Loucy (cell line): Measurements from ENCODE around the gene BRSK2.

Source experiments
- H2AFZ ChIP-seq: fragments of 200-600 bp; sonication (generic); 2 replicates; pipeline ENCODE4 v1.6.0; 2016; ENCODE audit warnings: antibody characterized with exemption, mild to moderate bottlenecking, low read length, moderate library complexity
- H3F3A ChIP-seq: fragments of 200-600 bp; 2 replicates; pipeline ENCODE4 v1.6.0; 2016; ENCODE audit warnings: antibody characterized with exemption, low read depth, mild to moderate bottlenecking
- H3K27me3 ChIP-seq: fragments of 200-600 bp; sonication (generic); 2 replicates; pipeline ENCODE4 v1.6.1; 2014; ENCODE audit warnings: low read length, mild to moderate bottlenecking; ENCODE audit not compliant: insufficient read depth, poor library complexity, severe bottlenecking
- H3K36me3 ChIP-seq: fragments of 200-600 bp; sonication (generic); 2 replicates; pipeline ENCODE4 v1.6.1; 2016; ENCODE audit warnings: low read length; ENCODE audit not compliant: insufficient read depth
- H3K4me1 ChIP-seq: fragments of 200-600 bp; sonication (generic); 2 replicates; pipeline ENCODE4 v1.5.1; 2014; ENCODE audit warnings: low read length, mild to moderate bottlenecking; ENCODE audit not compliant: insufficient read depth, poor library complexity, severe bottlenecking
- H3K4me2 ChIP-seq: fragments of 200-600 bp; sonication (generic); 2 replicates; pipeline ENCODE4 v1.6.0; 2014; ENCODE audit warnings: antibody characterized with exemption, low read length, low read depth, mild to moderate bottlenecking; ENCODE audit not compliant: poor library complexity, severe bottlenecking
- H3K4me3 ChIP-seq: fragments of 200-600 bp; sonication (generic); 2 replicates; pipeline ENCODE4 v1.5.1; 2014; ENCODE audit warnings: low read length, mild to moderate bottlenecking, mixed read lengths; ENCODE audit not compliant: poor library complexity, severe bottlenecking
- H3K79me2 ChIP-seq: fragments of 200-600 bp; sonication (generic); 2 replicates; pipeline ENCODE4 v1.6.1; 2014; ENCODE audit warnings: low read length; ENCODE audit not compliant: insufficient read depth
- H3K9ac ChIP-seq: fragments of 200-600 bp; sonication (generic); 2 replicates; pipeline ENCODE4 v1.6.0; 2014; ENCODE audit warnings: mild to moderate bottlenecking, low read depth, low read length, moderate library complexity; ENCODE audit not compliant: poor library complexity, severe bottlenecking
- H3K9me2 ChIP-seq: fragments of 200-600 bp; sonication (generic); replicated peaks from 2 replicates; pipeline ENCODE4 v1.6.1; 2016; ENCODE audit warnings: low read depth, low read length, mixed read lengths
- H3K9me3 ChIP-seq: fragments of 200-600 bp; sonication (generic); 2 replicates; pipeline ENCODE4 v1.6.1; 2014; ENCODE audit warnings: mild to moderate bottlenecking, antibody characterized with exemption, low read length, low read depth; ENCODE audit not compliant: insufficient read depth
- H4K20me1 ChIP-seq: fragments of 200-600 bp; sonication (generic); 2 replicates; pipeline ENCODE4 v1.6.0; 2014; ENCODE audit warnings: antibody characterized with exemption, low read length, mild to moderate bottlenecking; ENCODE audit not compliant: insufficient read depth, poor library complexity, severe bottlenecking
- CTCF ChIP-seq: fragments of 200-600 bp; sonication (generic); conservative IDR thresholded peaks from 2 replicates; pipeline ENCODE4 v1.5.1; 2014; ENCODE audit warnings: mild to moderate bottlenecking, antibody characterized with exemption, low read length
- EZH2phosphoT487 ChIP-seq: fragments of 200-600 bp; IDR thresholded peaks from 2 replicates; pipeline ENCODE4 v1.6.1; 2018; ENCODE audit warnings: antibody characterized with exemption, mild to moderate bottlenecking, moderate library complexity, borderline replicate concordance

Gene BRSK2

GRCh38 chr11:1369371-1370005 lies 20.2 kb upstream of the BRSK2 start:
- Histone ChIP-seq H2AFZ (no peak overlapping the region), H3K27me3 (no peaks in the 10 kb centered on the region), H3K9me3 (peaks cover 18% of the 10 kb centered on the region; the same call in 1 of the 2 replicates)

GRCh38 chr11:1370186-1371025 lies 19.3 kb upstream of the BRSK2 start:
- Histone ChIP-seq H3K36me3 (no peaks in the 10 kb centered on the region), H3K4me3 (no peak overlapping the region), H3K4me2 (no peak overlapping the region), H4K20me1 (no peaks in the 10 kb centered on the region), H3K4me1 (no peaks in the 10 kb centered on the region), H2AFZ (no peak overlapping the region), H3K9me2 (no peaks in the 10 kb centered on the region), H3K27me3 (no peaks in the 10 kb centered on the region), H3K9me3 (peaks cover 16% of the 10 kb centered on the region; the same call in 1 of the 2 replicates), H3K9ac (no peak overlapping the region), H3F3A (no peaks in the 10 kb centered on the region), H3K79me2 (no peaks in the 10 kb centered on the region)
- TF ChIP-seq CTCF: no peak
- TF ChIP-seq EZH2phosphoT487: no peak

More at GRCh38 chr11:1369371-1370005, 20.2 kb upstream of the BRSK2 start:
- Histone ChIP-seq H3K4me2 (no peak overlapping the region), H4K20me1 (no peaks in the 10 kb centered on the region), H3K79me2 (no peaks in the 10 kb centered on the region), H3K9me2 (no peaks in the 10 kb centered on the region), H3K4me1 (no peaks in the 10 kb centered on the region), H3K36me3 (no peaks in the 10 kb centered on the region), H3F3A (no peaks in the 10 kb centered on the region), H3K9ac (no peak overlapping the region), H3K4me3 (no peak overlapping the region)
- TF ChIP-seq CTCF (no peak), EZH2phosphoT487 (no peak)

GRCh38 chr11:1371026-1371325 lies 18.8 kb upstream of the BRSK2 start:
- no peaks in the 10 kb centered on the region for H3K4me1 ChIP-seq
- H3K4me3 ChIP-seq: no peak overlapping the region
- TF ChIP-seq CTCF (no peak), EZH2phosphoT487 (no peak)

More at GRCh38 chr11:1371026-1371325, 18.8 kb upstream of the BRSK2 start:
- H3K36me3 ChIP-seq: no peaks in the 10 kb centered on the region
- no peak overlapping the region for H3K4me2 ChIP-seq
- no peaks in the 10 kb centered on the region for H3F3A ChIP-seq
- no peaks in the 10 kb centered on the region for H3K27me3 ChIP-seq
- H3K9me2 ChIP-seq: no peaks in the 10 kb centered on the region
- no peak overlapping the region for H2AFZ ChIP-seq
- H4K20me1 ChIP-seq: no peaks in the 10 kb centered on the region
- peaks cover 16% of the 10 kb centered on the region; the same call in 1 of the 2 replicates for H3K9me3 ChIP-seq
- no peaks in the 10 kb centered on the region for H3K79me2 ChIP-seq
- H3K9ac ChIP-seq: no peak overlapping the region
